OCI-LY3 (cell line): ENCODE results near the gene FOXR1.
A peak's percentile ranks its signal among the peaks of the same experiment; 100 is the strongest.

Source experiments
- H2AFZ ChIP-seq: fragments of 200-600, 300-600 bp; shearing (Covaris generic); 2 replicates; pipeline ENCODE4 v1.6.0; 2014; ENCODE audit warnings: antibody characterized with exemption, low read depth, low read length
- H3K27ac ChIP-seq: fragments of 200-600, 300-600 bp; sonication (generic); 2 replicates; pipeline ENCODE4 v1.5.1; 2014; ENCODE audit warnings: mild to moderate bottlenecking, low read length, moderate library complexity, mixed read lengths
- H3K27me3 ChIP-seq: fragments of 200-600, 300-600 bp; sonication (generic); 2 replicates; pipeline ENCODE4 v1.6.1; 2014; ENCODE audit warnings: low read depth, low read length, mixed read lengths
- H3K36me3 ChIP-seq: fragments of 200-600, 300-600 bp; sonication (generic); replicated peaks from 2 replicates; pipeline ENCODE3; 2014; ENCODE audit warnings: low read depth, low read length, mixed read lengths
- H3K4me1 ChIP-seq: fragments of 300-600, 200-600 bp; sonication (generic); 2 replicates; pipeline ENCODE4 v1.6.1; 2014; ENCODE audit warnings: low read length, mixed read lengths
- H3K4me2 ChIP-seq: fragments of 200-600, 300-600 bp; sonication (generic); 2 replicates; pipeline ENCODE4 v1.6.1; 2014; ENCODE audit warnings: low read length, mixed read lengths
- H3K4me3 ChIP-seq: fragments of 300-600, 200-600 bp; sonication (generic); 2 replicates; pipeline ENCODE4 v1.5.1; 2014; ENCODE audit warnings: antibody characterized with exemption, mild to moderate bottlenecking, low read length, moderate library complexity
- H3K79me2 ChIP-seq: fragments of 300-600, 200-600 bp; shearing (Covaris generic); 2 replicates; pipeline ENCODE4 v1.6.1; 2014; ENCODE audit warnings: mild to moderate bottlenecking, low read length, mixed read lengths
- H3K9ac ChIP-seq: fragments of 300-600, 200-600 bp; shearing (Covaris generic); 2 replicates; pipeline ENCODE4 v1.6.0; 2014; ENCODE audit warnings: mild to moderate bottlenecking, low read length, moderate library complexity
- H3K9me3 ChIP-seq: fragments of 200-600, 300-600 bp; shearing (Covaris generic); 2 replicates; pipeline ENCODE4 v1.6.1; 2014; ENCODE audit warnings: low read length, mixed read lengths; ENCODE audit not compliant: insufficient read depth
- H4K20me1 ChIP-seq: fragments of 200-600, 300-600 bp; sonication (generic); 2 replicates; pipeline ENCODE4 v1.6.1; 2016; ENCODE audit warnings: low read length, mixed read lengths; ENCODE audit not compliant: insufficient read depth
- EZH2phosphoT487 ChIP-seq: fragments of 200-600 bp; shearing (Covaris generic); IDR thresholded peaks from 2 replicates; pipeline ENCODE4 v1.6.1; 2018; ENCODE audit warnings: antibody characterized with exemption, mixed run types, low read depth
- TF ChIP-seq, protein P1 (sequence below): fragments of 200-600, 300-600 bp; sonication (generic); IDR thresholded peaks from 2 replicates; pipeline ENCODE4 v1.5.1; 2014; ENCODE audit warnings: antibody characterized with exemption, low read length, low read depth

The FOXR1 gene

DNA sequence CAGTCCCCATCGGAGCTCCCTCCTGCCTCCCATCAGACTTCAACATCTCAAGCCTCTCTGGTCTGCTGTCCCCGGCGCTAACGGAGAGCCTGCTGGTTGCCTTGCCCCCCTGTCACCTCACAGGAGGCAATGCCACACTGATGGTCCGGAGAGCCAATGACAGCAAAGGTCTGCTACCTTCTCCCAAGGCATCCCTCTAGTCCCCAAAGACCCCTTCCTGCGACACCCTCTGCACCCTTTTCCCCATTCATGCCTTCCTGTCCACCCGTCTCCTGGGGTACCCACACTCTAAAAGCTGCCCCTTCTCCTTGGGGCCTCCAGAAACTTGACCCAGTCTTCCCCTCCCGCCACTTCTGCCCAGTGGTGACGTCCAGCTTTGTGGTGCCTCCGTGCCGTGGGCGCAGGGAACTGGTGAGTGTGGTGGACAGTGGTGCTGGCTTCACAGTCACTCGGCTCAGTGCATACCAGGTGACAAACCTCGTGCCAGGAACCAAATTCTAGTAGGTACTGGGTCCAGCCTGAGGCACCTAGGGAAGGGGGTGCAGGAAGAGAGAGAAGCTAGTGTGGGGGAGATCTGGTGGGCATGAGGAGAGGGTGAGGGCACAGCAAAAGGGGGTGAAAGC lies 14.6 kb upstream of the FOXR1 start:
- Histone ChIP-seq H3K4me1 (no peaks in the 10 kb centered on the region), H3K27ac (no peak overlapping the region), H3K9me3 (no peaks in the 10 kb centered on the region), H2AFZ (no peak overlapping the region), H3K4me3 (no peak overlapping the region), H3K36me3 (no peaks in the 10 kb centered on the region), H3K9ac (no peak overlapping the region), H3K27me3 (peaks cover 14% of the 10 kb centered on the region), H4K20me1 (no peaks in the 10 kb centered on the region), H3K79me2 (no peaks in the 10 kb centered on the region), H3K4me2 (no peak overlapping the region)
- TF ChIP-seq, protein P1, sequence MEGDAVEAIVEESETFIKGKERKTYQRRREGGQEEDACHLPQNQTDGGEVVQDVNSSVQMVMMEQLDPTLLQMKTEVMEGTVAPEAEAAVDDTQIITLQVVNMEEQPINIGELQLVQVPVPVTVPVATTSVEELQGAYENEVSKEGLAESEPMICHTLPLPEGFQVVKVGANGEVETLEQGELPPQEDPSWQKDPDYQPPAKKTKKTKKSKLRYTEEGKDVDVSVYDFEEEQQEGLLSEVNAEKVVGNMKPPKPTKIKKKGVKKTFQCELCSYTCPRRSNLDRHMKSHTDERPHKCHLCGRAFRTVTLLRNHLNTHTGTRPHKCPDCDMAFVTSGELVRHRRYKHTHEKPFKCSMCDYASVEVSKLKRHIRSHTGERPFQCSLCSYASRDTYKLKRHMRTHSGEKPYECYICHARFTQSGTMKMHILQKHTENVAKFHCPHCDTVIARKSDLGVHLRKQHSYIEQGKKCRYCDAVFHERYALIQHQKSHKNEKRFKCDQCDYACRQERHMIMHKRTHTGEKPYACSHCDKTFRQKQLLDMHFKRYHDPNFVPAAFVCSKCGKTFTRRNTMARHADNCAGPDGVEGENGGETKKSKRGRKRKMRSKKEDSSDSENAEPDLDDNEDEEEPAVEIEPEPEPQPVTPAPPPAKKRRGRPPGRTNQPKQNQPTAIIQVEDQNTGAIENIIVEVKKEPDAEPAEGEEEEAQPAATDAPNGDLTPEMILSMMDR: 0 out of 2 replicates have a peak, but pooled peaks have one; percentile 2
- no peak for TF ChIP-seq EZH2phosphoT487

DNA sequence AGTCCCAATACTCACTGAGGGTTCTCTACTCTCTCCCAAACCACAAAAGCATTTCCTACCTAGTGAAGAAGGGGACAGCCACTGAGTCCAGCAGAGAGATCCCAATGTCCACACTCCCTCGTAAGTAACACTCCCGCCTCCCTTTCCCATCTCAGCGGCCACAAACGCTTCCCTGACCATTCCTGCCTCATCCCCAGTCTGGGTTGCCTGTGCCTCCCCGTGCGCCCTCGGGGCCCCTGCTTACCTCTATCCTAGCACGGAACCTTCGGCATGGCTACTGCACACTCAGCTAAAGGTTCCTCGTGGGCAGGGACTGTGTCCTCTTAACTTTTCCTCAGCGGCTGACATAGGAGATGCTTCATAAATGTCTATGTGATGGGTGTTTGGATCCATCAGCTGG lies 14.0 kb upstream of the FOXR1 start:
- TF ChIP-seq, protein P1: no peak
- no peak for TF ChIP-seq EZH2phosphoT487
- peaks cover 13% of the 10 kb centered on the region for H3K27me3 ChIP-seq
- H3K4me2 ChIP-seq: no peak overlapping the region
- H3K36me3 ChIP-seq: no peaks in the 10 kb centered on the region
- no peaks in the 10 kb centered on the region for H4K20me1 ChIP-seq
- H3K79me2 ChIP-seq: no peaks in the 10 kb centered on the region
- no peak overlapping the region for H3K4me3 ChIP-seq
- H3K9ac ChIP-seq: no peak overlapping the region
- H3K9me3 ChIP-seq: no peaks in the 10 kb centered on the region
- no peaks in the 10 kb centered on the region for H3K4me1 ChIP-seq
- no peak overlapping the region for H2AFZ ChIP-seq
- H3K27ac ChIP-seq: no peak overlapping the region

DNA sequence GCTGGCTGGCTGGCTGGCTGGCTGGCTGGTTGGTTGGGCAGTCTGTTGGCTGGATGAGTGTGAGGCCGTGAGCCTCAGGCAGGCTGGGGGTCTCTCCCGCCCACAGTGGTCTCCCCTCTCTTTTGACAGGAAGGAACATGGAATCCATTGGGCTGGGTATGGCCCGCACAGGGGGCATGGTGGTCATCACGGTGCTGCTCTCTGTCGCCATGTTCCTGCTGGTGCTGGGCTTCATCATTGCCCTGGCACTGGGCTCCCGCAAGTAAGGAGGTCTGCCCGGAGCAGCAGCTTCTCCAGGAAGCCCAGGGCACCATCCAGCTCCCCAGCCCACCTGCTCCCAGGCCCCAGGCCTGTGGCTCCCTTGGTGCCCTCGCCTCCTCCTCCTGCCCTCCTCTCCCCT lies 13.6 kb upstream of the FOXR1 start:
- no peak overlapping the region for H3K27ac ChIP-seq
- H3K79me2 ChIP-seq: no peaks in the 10 kb centered on the region
- H3K4me3 ChIP-seq: no peak overlapping the region
- H3K9ac ChIP-seq: no peak overlapping the region
- H3K9me3 ChIP-seq: no peaks in the 10 kb centered on the region
- no peak for TF ChIP-seq EZH2phosphoT487
- TF ChIP-seq, protein P1: no peak
- no peak overlapping the region for H3K4me2 ChIP-seq
- H3K27me3 ChIP-seq: peaks cover 9% of the 10 kb centered on the region
- no peaks in the 10 kb centered on the region for H4K20me1 ChIP-seq
- H3K4me1 ChIP-seq: no peaks in the 10 kb centered on the region
- no peak overlapping the region for H2AFZ ChIP-seq
- no peaks in the 10 kb centered on the region for H3K36me3 ChIP-seq

DNA sequence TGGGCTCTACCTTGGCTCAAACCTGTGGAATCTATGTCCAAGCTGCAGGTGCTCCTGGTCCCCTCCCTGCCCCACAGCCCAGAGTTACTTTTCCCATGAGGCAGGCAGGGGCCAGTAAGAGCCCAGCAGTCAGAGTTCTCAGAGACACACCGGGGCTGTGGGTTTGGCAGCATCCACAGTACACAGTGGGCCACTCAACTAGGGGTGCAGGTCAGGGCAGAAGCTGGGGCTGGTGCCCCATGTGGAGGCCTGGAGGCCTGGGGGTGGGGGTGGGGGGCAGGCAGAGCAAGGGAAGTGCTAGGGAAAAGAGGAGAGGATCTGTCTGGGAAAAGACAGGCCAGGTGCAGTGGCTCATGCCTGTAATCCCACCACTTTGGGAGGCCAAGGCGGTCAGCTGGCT lies 13.0 kb upstream of the FOXR1 start:
- TF ChIP-seq, protein P1: no peak
- TF ChIP-seq EZH2phosphoT487: no peak
- H3K4me3 ChIP-seq: no peak overlapping the region
- H3K4me2 ChIP-seq: no peak overlapping the region
- H4K20me1 ChIP-seq: no peaks in the 10 kb centered on the region
- H3K79me2 ChIP-seq: no peaks in the 10 kb centered on the region
- no peak overlapping the region for H3K9ac ChIP-seq
- H3K27ac ChIP-seq: no peak overlapping the region
- H2AFZ ChIP-seq: no peak overlapping the region
- H3K36me3 ChIP-seq: no peaks in the 10 kb centered on the region
- H3K4me1 ChIP-seq: no peaks in the 10 kb centered on the region
- H3K9me3 ChIP-seq: no peaks in the 10 kb centered on the region
- H3K27me3 ChIP-seq: peaks cover 5% of the 10 kb centered on the region; the same call in 1 of the 2 replicates
